Right lobe of liver (tissue), 6 donors: ENCODE measurements around the gene TSPAN14. TPM values are rescaled to one million over a fixed set of nuclear protein-coding genes. Genes with fewer than 3 reads are reported as not detected.
A peak's percentile ranks its signal among the peaks of the same experiment; 100 is the strongest.

Source experiments
- ATAC-seq, 4 donors: fragments of 200-7000 bp; cut with Tn5 transposase; one replicate each; pipeline ENCODE4 v1.9.1; 2020; ENCODE audit warnings: mild to moderate bottlenecking in 4 of 4, moderate library complexity in 4 of 4
- DNase-seq, 3 donors: peaks; one replicate each; pipeline ENCODE4 v3.0.0-alpha.2; 2020
- H3K27ac ChIP-seq, 3 donors: fragments of 200-600 bp; one replicate each; pipeline ENCODE4 v1.8.0; 2022
- H3K27me3 ChIP-seq, 2 donors: fragments of 200-600 bp; one replicate each; pipeline ENCODE4 v1.8.0; 2022
- H3K36me3 ChIP-seq, 4 donors: fragments of 200-600 bp; sonication (generic) in 1 of 4; one replicate each; pipeline versions ENCODE4 v1.5.1 to v1.8.0; 2017 to 2022; ENCODE audit warnings: control low read depth in 1 of 4
- H3K4me1 ChIP-seq, 4 donors: fragments of 200-600 bp; sonication (generic) in 1 of 4; one replicate each; pipeline versions ENCODE4 v1.5.1 to v1.8.0; 2017 to 2022; ENCODE audit warnings: control low read depth in 1 of 4
- H3K4me3 ChIP-seq, 3 donors: fragments of 200-600 bp; one replicate each; pipeline ENCODE4 v1.8.0; 2022
- H3K9me3 ChIP-seq, 4 donors: fragments of 200-600 bp; sonication (generic) in 1 of 4; one replicate each; pipeline versions ENCODE4 v1.5.1 to v1.8.0; 2017 to 2022; ENCODE audit warnings: control low read depth in 1 of 4
- CTCF ChIP-seq, 4 donors: fragments of 200-600 bp in 3 of 4; fragments of 450-650 bp in 1 of 4; IDR thresholded peaks; one replicate each; pipeline versions ENCODE4 v1.5.1 to v1.8.0; 2016 to 2022; ENCODE audit warnings: antibody characterized with exemption in 4 of 4, mild to moderate bottlenecking in 2 of 4
- POLR2A ChIP-seq: fragments of 450-650 bp; IDR thresholded peaks from one replicate; pipeline ENCODE4 v1.6.1; 2017; ENCODE audit warnings: antibody characterized with exemption, mild to moderate bottlenecking
- WGBS: methylation state at CpG from one replicate; pipeline ENCODE4 v1.1.6; 2018; ENCODE audit warnings: low coverage, low lambda C conversion rate; ENCODE audit not compliant: insufficient coverage; ENCODE audit errors: missing lambda C conversion rate; 5-methylcytosine and 5-hydroxymethylcytosine counted together
- intact Hi-C, 2 donors: fragments of 100-400 bp; cut with DNase I; formaldehyde crosslinking; loops; one replicate each; pipeline versions ENCODE4 v1.11.2 to v1.14.1; 2022
- long read RNA-seq: library from polyadenylated mRNA; unstranded; transcript quantifications from one replicate; pipeline ENCODE4 v2.0.0, GENCODE V29; 2019
- total RNA-seq, 6 experiments: library from RNA; depleted of rRNA in 2 of 6; stranded (reverse); fragments of >200 nt in 2 of 6; fragmentation: NEBNext Ultra II Directional in 3 of 6; extraction: Animal tissue kit (Norgen Biotek cat#: 25700) in 3 of 6; gene quantifications; one replicate each; pipeline versions ENCODE4 v1.1.0 to v1.2.4, GENCODE V29; 2016 to 2023
- donor health status: DM: no; HTN: yes; CAD: no.
- donor health status: DM: no; HTN: no; CAD: no.
- donor health status: DM: no; HTN: no; CAD: no.
- donor health status: DM: no; HTN: yes; CAD: no.
- donor health status: DM: no; HTN: yes; CAD: no.

The TSPAN14 gene
- total RNA-seq, result 10 to 100 TPM; 22.1 to 39.0 (median 28.4) TPM
- long read RNA-seq, partial matches to known transcripts, result 0 of 2 reads
- long read RNA-seq, other reads (novel, unspliced or antisense), result 2 of 2 reads

- no peaks in the 10 kb centered on the region for H3K36me3 ChIP-seq
- TF ChIP-seq POLR2A, result peak; percentile 70
- TF ChIP-seq CTCF (IDR thresholded peaks at IDR 0.05), result no peak
- intact Hi-C loops, result no loop called here
- 0% methylated on average over 9 of the region's 97 CpGs for WGBS
- H3K27ac ChIP-seq, result peak within 1 kb of the TSS; percentile 86 to 97 (median 94)
- peaks cover 0 to 49% (median 11%) of the 10 kb centered on the region in 4 donors for H3K4me1 ChIP-seq
- H3K27me3 ChIP-seq, result no peaks in the 10 kb centered on the region
- peak within 1 kb of the TSS; percentile 94 to 97 (median 94) for H3K4me3 ChIP-seq
- peak; percentile 89 to 90 (median 90) for DNase-seq
- ATAC-seq, result peak; percentile 73 to 91 (median 82)
- H3K9me3 ChIP-seq, result no peaks in the 10 kb centered on the region
These were observed at the start of gene TSPAN14 for GRCh38 chr10:80453842-80454512. TSS of gene TSPAN14 (plus strand) at chr10:80454310. CDS start at chr10:80489234, 34,924 bp downstream.

- intact Hi-C loops, result no loop called here
- TF ChIP-seq CTCF (IDR thresholded peaks at IDR 0.05) (no peak), POLR2A (no peak)
- no peak overlapping the region for H3K4me3 ChIP-seq
- no peak overlapping the region for H3K27ac ChIP-seq
- no peaks in the 10 kb centered on the region for H3K27me3 ChIP-seq
- no peak for DNase-seq
- WGBS, result 67% methylated on average over 1 of the region's 1 CpG
- no peaks in the 10 kb centered on the region for H3K36me3 ChIP-seq
- H3K9me3 ChIP-seq, result no peaks in the 10 kb centered on the region
- no peak for ATAC-seq
- peaks cover 0 to 33% (median 6%) of the 10 kb centered on the region in 4 donors for H3K4me1 ChIP-seq
These were observed 49.1 kb upstream of the TSPAN14 start for GRCh38 chr10:80405035-80405434.

GRCh38 chr10:80405626-80406025 lies 48.5 kb upstream of the TSPAN14 start:
- peak overlapping the region in 2 of 3 donors; percentile 17 to 22 for H3K27ac ChIP-seq
- no peaks in the 10 kb centered on the region for H3K36me3 ChIP-seq
- no peak overlapping the region for H3K4me3 ChIP-seq
- WGBS, result 76% methylated on average over 2 of the region's 4 CpGs
- ATAC-seq (no peak), DNase-seq (no peak)
- H3K9me3 ChIP-seq, result no peaks in the 10 kb centered on the region
- H3K27me3 ChIP-seq, result no peaks in the 10 kb centered on the region
- intact Hi-C loops, result no loop called here
- H3K4me1 ChIP-seq, result peaks cover 0 to 39% (median 9%) of the 10 kb centered on the region in 4 donors
- TF ChIP-seq CTCF (IDR thresholded peaks at IDR 0.05), result no peak
- TF ChIP-seq POLR2A, result no peak

GRCh38 chr10:80406204-80406603 lies 47.9 kb upstream of the TSPAN14 start:
- ATAC-seq, result peak in 1 of 4 donors; percentile 14
- WGBS, result 27% methylated on average over 4 of the region's 4 CpGs
- H3K4me1 ChIP-seq, result peaks cover 0 to 45% (median 14%) of the 10 kb centered on the region in 4 donors
- H3K9me3 ChIP-seq, result no peaks in the 10 kb centered on the region
- DNase-seq, result no peak
- H3K36me3 ChIP-seq, result no peaks in the 10 kb centered on the region
- intact Hi-C loops, result no loop called here
- TF ChIP-seq POLR2A (no peak), CTCF (IDR thresholded peaks at IDR 0.05) (no peak)
- H3K27me3 ChIP-seq, result no peaks in the 10 kb centered on the region
- H3K4me3 ChIP-seq, result no peak overlapping the region
- H3K27ac ChIP-seq, result peak overlapping the region in 2 of 3 donors; percentile 17 to 22
